ENCODE measurements around the gene CEP350.

The CEP350 gene

GRCh38 chr1:180028864-180029263 is 74.3 kb downstream of the CEP350 start:
- Histone ChIP-seq H3K27ac (no peak overlapping the region), H3K9me3 (ENCODE audit: low read depth, low read length) (no peaks in the 10 kb centered on the region), H3K4me3 (no peak overlapping the region), H3K36me3 (ENCODE audit: insufficient read depth, low read length) (peaks cover 24% of the 10 kb centered on the region), H3K9ac (ENCODE audit: insufficient read length) (no peak overlapping the region)
- TF ChIP-seq EZH2 (IDR thresholded peaks at IDR 0.05) (no peak), POLR2AphosphoS5 (IDR thresholded peaks at IDR 0.05; ENCODE audit: borderline replicate concordance, low read depth, low read length) (no peak), FOXP2 (optimal IDR thresholded peaks at IDR 0.05; ENCODE audit: control extremely low read depth, extremely low read length, insufficient read depth) (no peak)
- DNase-seq (ENCODE audit: low read depth, low spot score), result no peak

DNA sequence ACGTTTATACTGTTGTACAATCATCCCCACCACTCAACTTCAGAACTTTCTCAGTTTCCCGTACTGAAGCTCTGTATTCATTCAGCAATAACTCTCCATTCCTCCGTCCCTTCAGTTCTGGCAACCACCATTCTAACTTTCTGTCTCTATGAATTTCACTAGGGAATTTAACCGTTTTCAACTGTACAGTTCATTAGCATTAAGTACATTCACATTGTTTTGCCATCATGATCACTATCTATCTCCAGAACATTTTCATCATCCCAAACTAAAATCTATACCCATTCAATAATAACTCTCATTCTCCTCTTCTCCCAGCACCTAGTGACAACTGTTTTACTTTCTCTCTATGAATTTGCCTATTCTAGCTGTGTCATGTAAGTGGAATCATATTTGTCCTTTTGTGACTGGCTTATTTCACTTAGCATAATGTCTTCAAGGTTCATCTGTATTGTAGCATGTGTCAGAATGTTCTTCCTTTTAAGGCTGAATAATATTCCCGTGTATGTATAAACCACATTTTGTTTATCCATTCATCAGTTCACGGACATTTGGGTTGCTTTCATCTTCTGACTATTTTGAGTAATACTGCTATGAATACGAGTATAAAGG is 75.0 kb downstream of the CEP350 start:
- Histone ChIP-seq H3K9me3 (ENCODE audit: low read depth, low read length) (no peaks in the 10 kb centered on the region), H3K36me3 (ENCODE audit: insufficient read depth, low read length) (peaks cover 24% of the 10 kb centered on the region), H3K27ac (no peak overlapping the region), H3K4me3 (no peak overlapping the region), H3K9ac (ENCODE audit: insufficient read length) (no peak overlapping the region)
- TF ChIP-seq POLR2AphosphoS5 (IDR thresholded peaks at IDR 0.05; ENCODE audit: borderline replicate concordance, low read depth, low read length), result no peak
- no peak for TF ChIP-seq FOXP2 (optimal IDR thresholded peaks at IDR 0.05; ENCODE audit: control extremely low read depth, extremely low read length, insufficient read depth)
- no peak for TF ChIP-seq EZH2 (IDR thresholded peaks at IDR 0.05)
- no peak for DNase-seq (ENCODE audit: low read depth, low spot score)

- no peaks in the 10 kb centered on the region for H3K9me3 ChIP-seq (ENCODE audit: low read depth, low read length)
- no peak overlapping the region for H3K4me3 ChIP-seq
- H3K9ac ChIP-seq (ENCODE audit: insufficient read length), result no peak overlapping the region
- no peak overlapping the region for H3K27ac ChIP-seq
- peaks cover 18% of the 10 kb centered on the region for H3K36me3 ChIP-seq (ENCODE audit: insufficient read depth, low read length)
- no peak for TF ChIP-seq FOXP2 (optimal IDR thresholded peaks at IDR 0.05; ENCODE audit: control extremely low read depth, extremely low read length, insufficient read depth)
- no peak for TF ChIP-seq EZH2 (IDR thresholded peaks at IDR 0.05)
- no peak for TF ChIP-seq POLR2AphosphoS5 (IDR thresholded peaks at IDR 0.05; ENCODE audit: borderline replicate concordance, low read depth, low read length)
- no peak for DNase-seq (ENCODE audit: low read depth, low spot score)
Observed at GRCh38 chr1:180031664-180032063, 77.1 kb downstream of the CEP350 start.

DNA sequence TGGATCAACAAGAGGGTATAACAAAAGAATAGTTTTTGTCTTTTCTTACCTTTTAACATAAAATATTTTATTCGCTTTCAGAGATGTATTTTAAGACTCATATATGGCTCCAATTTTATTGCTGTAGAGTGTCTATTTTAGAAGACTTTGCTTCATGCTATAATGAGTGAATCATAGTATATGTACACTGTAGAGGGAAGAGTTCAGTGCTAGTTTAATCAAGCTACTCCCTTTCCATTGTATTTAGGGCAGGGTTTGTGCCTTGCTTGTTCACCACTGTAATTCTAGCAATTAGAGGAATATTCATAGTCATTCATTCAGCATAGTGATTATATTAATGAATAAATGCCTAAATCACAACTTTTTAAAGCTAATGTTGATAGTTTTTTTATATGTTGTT is 78.8 kb downstream of the CEP350 start:
- Histone ChIP-seq H3K27ac (no peak overlapping the region), H3K4me3 (no peak overlapping the region), H3K9ac (ENCODE audit: insufficient read length) (no peak overlapping the region), H3K36me3 (ENCODE audit: insufficient read depth, low read length) (peaks cover 26% of the 10 kb centered on the region), H3K9me3 (ENCODE audit: low read depth, low read length) (no peaks in the 10 kb centered on the region)
- DNase-seq (ENCODE audit: low read depth, low spot score), result no peak
- TF ChIP-seq POLR2AphosphoS5 (IDR thresholded peaks at IDR 0.05; ENCODE audit: borderline replicate concordance, low read depth, low read length), result no peak
- no peak for TF ChIP-seq FOXP2 (optimal IDR thresholded peaks at IDR 0.05; ENCODE audit: control extremely low read depth, extremely low read length, insufficient read depth)
- no peak for TF ChIP-seq EZH2 (IDR thresholded peaks at IDR 0.05)

DNA sequence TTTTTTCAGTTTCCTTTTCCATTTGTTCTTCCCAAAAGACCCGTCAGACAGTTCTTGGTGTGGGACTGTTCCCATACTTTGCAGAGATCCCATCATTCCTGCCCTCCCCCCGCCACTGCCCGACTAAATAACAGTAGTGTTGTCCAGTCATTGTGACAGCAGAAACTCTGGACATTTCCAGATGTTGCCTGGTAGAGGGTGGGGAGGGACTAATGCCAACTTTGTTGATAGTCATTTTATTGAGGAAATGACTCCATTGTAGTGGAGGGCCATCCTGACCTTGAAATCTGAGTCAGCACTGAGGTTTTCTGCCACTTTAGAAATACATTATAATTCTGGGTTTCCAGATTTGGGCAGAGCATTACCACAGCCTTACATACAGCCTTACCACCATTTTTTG is 85.4 kb downstream of the CEP350 start:
- no peak for DNase-seq (ENCODE audit: low read depth, low spot score)
- Histone ChIP-seq H3K9me3 (ENCODE audit: low read depth, low read length) (no peaks in the 10 kb centered on the region), H3K4me3 (no peak overlapping the region), H3K36me3 (ENCODE audit: insufficient read depth, low read length) (peaks cover 53% of the 10 kb centered on the region), H3K9ac (ENCODE audit: insufficient read length) (no peak overlapping the region), H3K27ac (no peak overlapping the region)
- TF ChIP-seq FOXP2 (optimal IDR thresholded peaks at IDR 0.05; ENCODE audit: control extremely low read depth, extremely low read length, insufficient read depth) (no peak), EZH2 (IDR thresholded peaks at IDR 0.05) (no peak), POLR2AphosphoS5 (IDR thresholded peaks at IDR 0.05; ENCODE audit: borderline replicate concordance, low read depth, low read length) (no peak)

DNA sequence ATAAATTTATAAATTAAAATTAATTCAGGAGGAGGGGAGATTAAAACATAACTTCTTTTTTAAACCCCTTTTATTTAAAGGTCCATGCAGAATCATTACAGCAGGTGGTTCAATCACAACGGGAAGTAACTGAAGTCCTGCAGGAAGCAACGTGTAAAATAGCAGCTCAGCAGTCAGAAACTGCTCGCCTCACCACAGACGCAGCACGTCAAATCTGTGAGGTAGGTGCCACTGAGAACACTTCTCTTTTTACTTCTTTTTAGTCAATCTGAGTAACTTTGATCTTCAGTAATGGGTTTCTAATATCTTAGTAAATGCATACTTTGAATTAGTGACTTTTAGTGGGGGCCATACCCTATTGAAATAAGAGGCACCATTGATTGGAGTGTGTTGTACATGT is 87.0 kb downstream of the CEP350 start:
- no peaks in the 10 kb centered on the region for H3K9me3 ChIP-seq (ENCODE audit: low read depth, low read length)
- no peak for DNase-seq (ENCODE audit: low read depth, low spot score)
- TF ChIP-seq EZH2 (IDR thresholded peaks at IDR 0.05) (no peak), POLR2AphosphoS5 (IDR thresholded peaks at IDR 0.05; ENCODE audit: borderline replicate concordance, low read depth, low read length) (no peak), FOXP2 (optimal IDR thresholded peaks at IDR 0.05; ENCODE audit: control extremely low read depth, extremely low read length, insufficient read depth) (no peak)
- H3K9ac ChIP-seq (ENCODE audit: insufficient read length), result no peak overlapping the region
- no peak overlapping the region for H3K27ac ChIP-seq
- no peak overlapping the region for H3K4me3 ChIP-seq
- H3K36me3 ChIP-seq (ENCODE audit: insufficient read depth, low read length), result peaks cover 68% of the 10 kb centered on the region

GRCh38 chr1:180042988-180043622 is 88.5 kb downstream of the CEP350 start:
- H3K4me3 ChIP-seq, result no peak overlapping the region
- no peak overlapping the region for H3K9ac ChIP-seq (ENCODE audit: insufficient read length)
- peaks cover 62% of the 10 kb centered on the region for H3K36me3 ChIP-seq (ENCODE audit: insufficient read depth, low read length)
- H3K9me3 ChIP-seq (ENCODE audit: low read depth, low read length), result no peaks in the 10 kb centered on the region
- TF ChIP-seq POLR2AphosphoS5 (IDR thresholded peaks at IDR 0.05; ENCODE audit: borderline replicate concordance, low read depth, low read length) (no peak), EZH2 (IDR thresholded peaks at IDR 0.05) (no peak), FOXP2 (optimal IDR thresholded peaks at IDR 0.05; ENCODE audit: control extremely low read depth, extremely low read length, insufficient read depth) (no peak)
- peak; percentile 26 for DNase-seq (ENCODE audit: low read depth, low spot score)
- 0 out of 2 replicates have a peak overlapping the region, but pooled peaks have one; percentile 32 for H3K27ac ChIP-seq

- TF ChIP-seq FOXP2 (optimal IDR thresholded peaks at IDR 0.05; ENCODE audit: control extremely low read depth, extremely low read length, insufficient read depth) (no peak), POLR2AphosphoS5 (IDR thresholded peaks at IDR 0.05; ENCODE audit: borderline replicate concordance, low read depth, low read length) (no peak), EZH2 (IDR thresholded peaks at IDR 0.05) (no peak)
- H3K9ac ChIP-seq (ENCODE audit: insufficient read length), result no peak overlapping the region
- no peaks in the 10 kb centered on the region for H3K9me3 ChIP-seq (ENCODE audit: low read depth, low read length)
- no peak for DNase-seq (ENCODE audit: low read depth, low spot score)
- no peak overlapping the region for H3K4me3 ChIP-seq
- H3K36me3 ChIP-seq (ENCODE audit: insufficient read depth, low read length), result peaks cover 62% of the 10 kb centered on the region
- H3K27ac ChIP-seq, result 0 out of 2 replicates have a peak overlapping the region, but pooled peaks have one; percentile 32
Observed at GRCh38 chr1:180043785-180044184, 89.2 kb downstream of the CEP350 start.
